Fibroblast of lung (primary cell): Measurements from ENCODE around the gene AMPD2. TPM values are rescaled to one million over a fixed set of nuclear protein-coding genes. Genes with fewer than 3 reads are reported as not detected.

Experiments used
- DNase-seq, 2 donors: peaks; one replicate each; pipeline versions ENCODE4 v3.0.0 to v3.0.0-alpha.2; 2010; ENCODE audit warnings: low read depth in 2 of 2
- H2AFZ ChIP-seq: 2 replicates; pipeline ENCODE4 v1.5.1; 2012; ENCODE audit warnings: low read length, control low read depth, inconsistent platforms
- H3K27ac ChIP-seq: 2 replicates; pipeline ENCODE4 v1.5.1; 2011; ENCODE audit warnings: low read length, control low read depth; ENCODE audit not compliant: insufficient read depth
- H3K27me3 ChIP-seq: 2 replicates; pipeline ENCODE4 v1.5.1; 2011; ENCODE audit warnings: mild to moderate bottlenecking, low read length; ENCODE audit not compliant: control insufficient read depth, insufficient read depth
- H3K36me3 ChIP-seq: 2 replicates; pipeline ENCODE4 v1.5.1; 2011; ENCODE audit warnings: low read length; ENCODE audit not compliant: control insufficient read depth, insufficient read depth
- H3K4me1 ChIP-seq: 2 replicates; pipeline ENCODE4 v1.5.1; 2011; ENCODE audit warnings: low read length; ENCODE audit not compliant: control insufficient read depth, insufficient read depth; ENCODE audit errors: extremely low read depth
- H3K4me2 ChIP-seq: 2 replicates; pipeline ENCODE4 v1.5.1; 2011; ENCODE audit warnings: low read length, control low read depth; ENCODE audit not compliant: insufficient read depth; ENCODE audit errors: extremely low read depth
- H3K4me3 ChIP-seq, 4 experiments: fragments of 200-600 bp in 1 of 4; sonication (generic) in 1 of 4; replicated peaks in 1 of 4; 2 replicates each; pipeline ENCODE4 v1.5.1; 2011 to 2016; ENCODE audit warnings: low read length in 4 of 4, low read depth in 3 of 4, mild to moderate bottlenecking in 3 of 4, control low read depth in 2 of 4, inconsistent platforms in 1 of 4, mixed read lengths in 1 of 4; ENCODE audit not compliant: insufficient read depth in 1 of 4; ENCODE audit errors: control extremely low read depth in 1 of 4
- H3K79me2 ChIP-seq: 2 replicates; pipeline ENCODE4 v1.5.1; 2012; ENCODE audit warnings: mild to moderate bottlenecking, low read length, inconsistent platforms; ENCODE audit not compliant: control insufficient read depth, insufficient read depth
- H3K9ac ChIP-seq: 2 replicates; pipeline ENCODE4 v1.5.1; 2011; ENCODE audit warnings: mild to moderate bottlenecking, low read length, control low read depth; ENCODE audit not compliant: insufficient read depth
- H3K9me3 ChIP-seq: 2 replicates; pipeline ENCODE4 v1.5.1; 2012; ENCODE audit warnings: low read depth, low read length; ENCODE audit not compliant: control insufficient read depth, insufficient read depth
- H4K20me1 ChIP-seq: 2 replicates; pipeline ENCODE4 v1.5.1; 2011; ENCODE audit warnings: low read length; ENCODE audit not compliant: control insufficient read depth, insufficient read depth; ENCODE audit errors: extremely low read depth
- CTCF ChIP-seq, 2 donors: IDR thresholded peaks in 1 of 2; conservative IDR thresholded peaks in 1 of 2; 1 replicate in 1 of 2; 2 replicates in 1 of 2; pipeline ENCODE4 v1.5.1; 2011 to 2012; ENCODE audit warnings: low read length in 2 of 2, control low read depth in 1 of 2, inconsistent platforms in 1 of 2, low read depth in 1 of 2, mild to moderate bottlenecking in 1 of 2
- EZH2 ChIP-seq: IDR thresholded peaks from 2 replicates; pipeline ENCODE4 v1.5.1; 2012; ENCODE audit warnings: low read length, control low read depth, mild to moderate bottlenecking; ENCODE audit errors: missing control alignments
- polyA plus RNA-seq, 2 donors: library from polyadenylated mRNA; depleted of rRNA in 1 of 2; stranded (reverse) in 1 of 2; unstranded in 1 of 2; fragments of >200 nt; gene quantifications; 2 replicates each; pipeline ENCODE4 v1.2.1, GENCODE V29; 2011 to 2012; ENCODE audit warnings: missing spikeins in 1 of 2
- total RNA-seq: library from RNA; depleted of rRNA; stranded (reverse); fragments of >200 nt; gene quantifications from 2 replicates; pipeline ENCODE4 v1.2.1, GENCODE V29; 2014

The AMPD2 gene
- total and polyA plus RNA-seq, 2 donors (not counting 1 experiment from before 2014, with no cell fraction given), result 23.0 to 51.9 TPM

GRCh38 chr1:109578947-109579443 lies 40.6 kb upstream of the AMPD2 start:
- Histone ChIP-seq H3K4me1 (peaks cover 2% of the 10 kb centered on the region), H3K27ac (peak overlapping the region; percentile 18), H2AFZ (no peak overlapping the region), H3K4me2 (no peak overlapping the region), H3K36me3 (peaks cover 2% of the 10 kb centered on the region), H3K27me3 (no peaks in the 10 kb centered on the region), H3K9ac (no peak overlapping the region), H3K4me3 (no peak overlapping the region), H4K20me1 (no peaks in the 10 kb centered on the region), H3K79me2 (peaks cover 8% of the 10 kb centered on the region), H3K9me3 (no peaks in the 10 kb centered on the region)
- peak; percentile 30 to 57 for DNase-seq
- TF ChIP-seq CTCF (conservative IDR thresholded peaks at IDR 0.05 in 1 of 2, IDR thresholded peaks at IDR 0.05 in 1 of 2; ENCODE audit: low read depth in 1 of 2, low read length in 2 of 2) (no peak), EZH2 (no peak)

GRCh38 chr1:109579491-109579890 lies 40.1 kb upstream of the AMPD2 start:
- peaks cover 6% of the 10 kb centered on the region for H3K79me2 ChIP-seq
- H3K4me3 ChIP-seq, result no peak overlapping the region
- no peak overlapping the region for H2AFZ ChIP-seq
- H3K4me1 ChIP-seq, result peaks cover 2% of the 10 kb centered on the region
- TF ChIP-seq CTCF (conservative IDR thresholded peaks at IDR 0.05 in 1 of 2, IDR thresholded peaks at IDR 0.05 in 1 of 2; ENCODE audit: low read depth in 1 of 2, low read length in 2 of 2) (no peak), EZH2 (no peak)
- H3K9ac ChIP-seq, result no peak overlapping the region
- no peak overlapping the region for H3K4me2 ChIP-seq
- H3K27ac ChIP-seq, result peak overlapping the region; percentile 8
- DNase-seq, result peak; percentile 63 to 68
- H3K27me3 ChIP-seq, result no peaks in the 10 kb centered on the region
- H3K9me3 ChIP-seq, result no peaks in the 10 kb centered on the region
- H3K36me3 ChIP-seq, result peaks cover 2% of the 10 kb centered on the region
- H4K20me1 ChIP-seq, result no peaks in the 10 kb centered on the region

GRCh38 chr1:109582021-109582420 lies 37.6 kb upstream of the AMPD2 start:
- H3K27me3 ChIP-seq, result no peaks in the 10 kb centered on the region
- no peaks in the 10 kb centered on the region for H4K20me1 ChIP-seq
- no peak overlapping the region for H3K4me2 ChIP-seq
- no peak overlapping the region for H3K4me3 ChIP-seq
- no peak overlapping the region for H3K9ac ChIP-seq
- no peak for DNase-seq
- H3K36me3 ChIP-seq, result peaks cover 4% of the 10 kb centered on the region
- H3K79me2 ChIP-seq, result peaks cover 4% of the 10 kb centered on the region
- no peaks in the 10 kb centered on the region for H3K9me3 ChIP-seq
- no peak overlapping the region for H2AFZ ChIP-seq
- TF ChIP-seq CTCF (conservative IDR thresholded peaks at IDR 0.05 in 1 of 2, IDR thresholded peaks at IDR 0.05 in 1 of 2; ENCODE audit: low read depth in 1 of 2, low read length in 2 of 2) (no peak), EZH2 (no peak)
- H3K27ac ChIP-seq, result no peak overlapping the region
- H3K4me1 ChIP-seq, result peaks cover 2% of the 10 kb centered on the region
